HCT116 (cell line): ENCODE measurements around the gene ZNF154. TPM values are rescaled to one million over a fixed set of nuclear protein-coding genes. Genes with fewer than 3 reads are reported as not detected.

ENCODE experiments used
- ATAC-seq: fragments of 200-7000 bp; cut with Tn5 transposase; 2 replicates; pipeline ENCODE4 v1.9.1; 2020; ENCODE audit warnings: mild to moderate bottlenecking, moderate library complexity
- BruUV-seq: library from RNA; stranded (reverse); fragments of 400-500 nt; replicated peaks from 2 replicates; lab custom pipeline; 2021; lab: Mats Ljungman, UMichigan
- CTCF ChIA-PET: fragments of 300-600 bp; sonication (Branson Sonifier 250); formaldehyde crosslinking; loops from one replicate; lab custom pipeline; 2021; ENCODE audit warnings: antibody characterized with exemption; lab: Charles Lee
- POLR2A ChIA-PET: fragments of 300-600, 350-600 bp; sonication (Branson Sonifier 250); formaldehyde crosslinking; loops from one replicate; lab custom pipeline; 2021; ENCODE audit warnings: antibody characterized with exemption; lab: Charles Lee
- RAD21 ChIA-PET, 2 experiments: fragments of 300-600 bp; sonication (Branson Sonifier 250); formaldehyde crosslinking; loops; one replicate each; lab custom pipeline; 2023; ENCODE audit warnings: low total read pairs in 2 of 2; ENCODE audit not compliant: uncharacterized antibody in 2 of 2, unreplicated experiment in 2 of 2, low non-redundant PET in 1 of 2; lab: Charles Lee
- DNase-seq: peaks from one replicate; pipeline ENCODE4 v3.0.0-alpha.2; 2010; ENCODE audit warnings: low read depth, low spot score
- H2AFZ ChIP-seq: fragments of 200-600 bp; shearing (Covaris generic), sonication (generic); 2 replicates; pipeline ENCODE4 v1.6.1; 2017; ENCODE audit warnings: low read depth, mixed run types, mixed read lengths, antibody characterized with exemption, low read length; ENCODE audit not compliant: poor library complexity, severe bottlenecking
- H3K27ac ChIP-seq: 2 replicates; pipeline ENCODE4 v1.5.1; 2012; ENCODE audit warnings: low read depth, low read length
- H3K27me3 ChIP-seq: fragments of 200-600 bp; sonication (generic); 2 replicates; pipeline ENCODE4 v1.6.1; 2016; ENCODE audit warnings: mixed run types, low read length, mixed read lengths; ENCODE audit not compliant: insufficient read depth
- H3K36me3 ChIP-seq, 2 experiments: fragments of 200-500 bp in 1 of 2; fragments of 200-600 bp in 1 of 2; sonication (Bioruptor generic) in 1 of 2; sonication (generic) in 1 of 2; 2 replicates each; pipeline versions ENCODE4 v1.5.1 to v1.6.1; 2014 to 2016; ENCODE audit warnings: low read length in 2 of 2, inconsistent platforms in 1 of 2, mixed read lengths in 1 of 2, mixed run types in 1 of 2; ENCODE audit not compliant: insufficient read depth in 2 of 2, control insufficient read depth in 1 of 2
- H3K4me1 ChIP-seq, 2 experiments: fragments of 200-600 bp in 1 of 2; sonication (generic) in 1 of 2; 2 replicates each; pipeline versions ENCODE4 v1.5.1 to v1.6.1; 2012 to 2017; ENCODE audit warnings: low read length in 2 of 2, inconsistent platforms in 1 of 2, mild to moderate bottlenecking in 1 of 2, mixed read lengths in 1 of 2, mixed run types in 1 of 2, moderate library complexity in 1 of 2; ENCODE audit not compliant: insufficient read depth in 2 of 2, control insufficient read depth in 1 of 2
- H3K4me2 ChIP-seq: fragments of 200-600 bp; sonication (generic); 2 replicates; pipeline ENCODE4 v1.6.1; 2017; ENCODE audit warnings: mixed run types, low read length, mixed read lengths
- H3K4me3 ChIP-seq, 2 experiments: fragments of 200-600 bp in 1 of 2; sonication (generic) in 1 of 2; replicated peaks in 1 of 2; 2 replicates each; pipeline ENCODE4 v1.5.1; 2011 to 2016; ENCODE audit warnings: low read length in 2 of 2, control low read depth in 1 of 2, low read depth in 1 of 2, mild to moderate bottlenecking in 1 of 2, mixed read lengths in 1 of 2, mixed run types in 1 of 2
- H3K79me2 ChIP-seq: fragments of 200-600 bp; sonication (generic); 2 replicates; pipeline ENCODE4 v1.6.1; 2017; ENCODE audit warnings: mild to moderate bottlenecking, mixed run types, low read length, moderate library complexity, mixed read lengths; ENCODE audit not compliant: insufficient read depth
- H3K9ac ChIP-seq: fragments of 200-600 bp; sonication (generic); 2 replicates; pipeline ENCODE4 v1.6.1; 2016; ENCODE audit warnings: low read length, mixed read lengths
- H3K9me2 ChIP-seq: fragments of 200-600 bp; sonication (generic), shearing (Covaris generic); 2 replicates; pipeline ENCODE4 v1.6.1; 2017; ENCODE audit warnings: mixed run types, mild to moderate bottlenecking, moderate library complexity; ENCODE audit not compliant: insufficient read depth
- H3K9me3 ChIP-seq, 2 experiments: fragments of 200-500 bp in 1 of 2; fragments of 200-600 bp in 1 of 2; sonication (Bioruptor generic) in 1 of 2; sonication (generic) in 1 of 2; 2 replicates each; pipeline ENCODE4 v1.6.1; 2014 to 2017; ENCODE audit warnings: low read length in 2 of 2, mixed read lengths in 2 of 2, inconsistent platforms in 1 of 2, low read depth in 1 of 2, mild to moderate bottlenecking in 1 of 2, mixed run types in 1 of 2, moderate library complexity in 1 of 2; ENCODE audit not compliant: control insufficient read depth in 1 of 2, insufficient read depth in 1 of 2
- H4K20me1 ChIP-seq: fragments of 200-600 bp; sonication (generic), shearing (Covaris generic); 2 replicates; pipeline ENCODE4 v1.6.1; 2017; ENCODE audit warnings: mixed run types, mild to moderate bottlenecking, moderate library complexity; ENCODE audit not compliant: insufficient read depth
- CBX3 ChIP-seq: IDR thresholded peaks from 2 replicates; pipeline ENCODE4 v1.6.1; 2012; ENCODE audit warnings: low read depth
- EZH2 ChIP-seq: fragments of 200-600 bp; sonication (generic); IDR thresholded peaks from 2 replicates; pipeline ENCODE4 v1.6.1; 2017; ENCODE audit warnings: antibody characterized with exemption, mixed run types
- POLR2AphosphoS5 ChIP-seq: IDR thresholded peaks from 2 replicates; pipeline ENCODE4 v1.6.1; 2011; ENCODE audit warnings: mild to moderate bottlenecking, low read depth, low read length, moderate library complexity
- SP1 ChIP-seq: IDR thresholded peaks from 2 replicates; pipeline ENCODE4 v1.6.1; 2012; ENCODE audit warnings: low read depth
- TCF7L2 ChIP-seq: IDR thresholded peaks from 2 replicates; pipeline ENCODE4 v1.7.0; 2011; ENCODE audit warnings: borderline replicate concordance, inconsistent platforms; ENCODE audit not compliant: insufficient read depth, insufficient read length; ENCODE audit errors: extremely low read depth
- ZNF274 ChIP-seq: fragments of 200-500 bp; sonication (Bioruptor generic); IDR thresholded peaks from 2 replicates; pipeline ENCODE4 v1.6.1; 2014; ENCODE audit warnings: mild to moderate bottlenecking, low read depth, low read length, inconsistent platforms
- intact Hi-C: fragments of 100-400 bp; cut with micrococcal nuclease; formaldehyde crosslinking; loops from 2 replicates; pipeline ENCODE4 v1.10.0; 2022
- total RNA-seq: library from RNA; stranded (reverse); gene quantifications from one replicate; pipeline ENCODE4 v1.2.1, GENCODE V29; 2021; ENCODE audit not compliant: unreplicated experiment
- TF ChIP-seq, protein P1 (sequence below), 3 experiments: fragments of 200-600 bp in 1 of 3; sonication (generic) in 1 of 3; IDR thresholded peaks in 2 of 3; conservative IDR thresholded peaks in 1 of 3; 2 replicates each; pipeline ENCODE4 v1.5.1; 2012 to 2017; ENCODE audit warnings: low read depth in 2 of 3, low read length in 2 of 3, antibody characterized with exemption in 1 of 3, borderline replicate concordance in 1 of 3, control low read depth in 1 of 3, mild to moderate bottlenecking in 1 of 3, mixed read lengths in 1 of 3, mixed run types in 1 of 3, moderate library complexity in 1 of 3; ENCODE audit not compliant: insufficient read depth in 1 of 3

ZNF154 gene
- total RNA-seq, 1 experiment from 2014 or later = 0.10 TPM

- H3K4me1 ChIP-seq = peaks cover 0 to 6% of the 10 kb centered on the region in 2 experiments; a peak in 3 of 4 replicates
- H4K20me1 ChIP-seq = no peaks in the 10 kb centered on the region
- no peaks in the 10 kb centered on the region for H3K9me2 ChIP-seq
- H3K9me3 ChIP-seq = peaks cover 48 to 61% of the 10 kb centered on the region in 2 experiments; a peak in 3 of 4 replicates
- CTCF ChIA-PET = no interaction called here
- H3K36me3 ChIP-seq = peaks cover 19 to 70% of the 10 kb centered on the region in 2 experiments
- H3K27me3 ChIP-seq = no peaks in the 10 kb centered on the region
- H2AFZ ChIP-seq = no peak overlapping the region
- no peak for DNase-seq
- H3K27ac ChIP-seq = no peak overlapping the region
- H3K79me2 ChIP-seq = peaks cover 81% of the 10 kb centered on the region
- intact Hi-C loops = no loop called here
- BruUV-seq = no TSS peak
- POLR2A ChIA-PET = no interaction called here
- RAD21 ChIA-PET = no interaction called here
- no peak overlapping the region for H3K9ac ChIP-seq
- TF ChIP-seq TCF7L2 (no peak), SP1 (no peak), CBX3 (no peak), EZH2 (no peak), ZNF274 (no peak), POLR2AphosphoS5 (no peak)
- TF ChIP-seq, protein P1, sequence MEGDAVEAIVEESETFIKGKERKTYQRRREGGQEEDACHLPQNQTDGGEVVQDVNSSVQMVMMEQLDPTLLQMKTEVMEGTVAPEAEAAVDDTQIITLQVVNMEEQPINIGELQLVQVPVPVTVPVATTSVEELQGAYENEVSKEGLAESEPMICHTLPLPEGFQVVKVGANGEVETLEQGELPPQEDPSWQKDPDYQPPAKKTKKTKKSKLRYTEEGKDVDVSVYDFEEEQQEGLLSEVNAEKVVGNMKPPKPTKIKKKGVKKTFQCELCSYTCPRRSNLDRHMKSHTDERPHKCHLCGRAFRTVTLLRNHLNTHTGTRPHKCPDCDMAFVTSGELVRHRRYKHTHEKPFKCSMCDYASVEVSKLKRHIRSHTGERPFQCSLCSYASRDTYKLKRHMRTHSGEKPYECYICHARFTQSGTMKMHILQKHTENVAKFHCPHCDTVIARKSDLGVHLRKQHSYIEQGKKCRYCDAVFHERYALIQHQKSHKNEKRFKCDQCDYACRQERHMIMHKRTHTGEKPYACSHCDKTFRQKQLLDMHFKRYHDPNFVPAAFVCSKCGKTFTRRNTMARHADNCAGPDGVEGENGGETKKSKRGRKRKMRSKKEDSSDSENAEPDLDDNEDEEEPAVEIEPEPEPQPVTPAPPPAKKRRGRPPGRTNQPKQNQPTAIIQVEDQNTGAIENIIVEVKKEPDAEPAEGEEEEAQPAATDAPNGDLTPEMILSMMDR (IDR thresholded peaks at IDR 0.05 in 2 of 3, conservative IDR thresholded peaks at IDR 0.05 in 1 of 3; ENCODE audit: borderline replicate concordance in 1 of 3, insufficient read depth in 1 of 3, low read depth in 2 of 3, low read length in 2 of 3) = no peak
- no peak for ATAC-seq
- no peak overlapping the region for H3K4me2 ChIP-seq
- H3K4me3 ChIP-seq = no peak overlapping the region
These were observed 21.5 kb downstream of the ZNF154 start for GRCh38 chr19:57687363-57688010.
